ENCODE measurements around the gene CST7.
A peak's percentile ranks its signal among the peaks of the same experiment; 100 is the strongest.

The CST7 gene

DNA sequence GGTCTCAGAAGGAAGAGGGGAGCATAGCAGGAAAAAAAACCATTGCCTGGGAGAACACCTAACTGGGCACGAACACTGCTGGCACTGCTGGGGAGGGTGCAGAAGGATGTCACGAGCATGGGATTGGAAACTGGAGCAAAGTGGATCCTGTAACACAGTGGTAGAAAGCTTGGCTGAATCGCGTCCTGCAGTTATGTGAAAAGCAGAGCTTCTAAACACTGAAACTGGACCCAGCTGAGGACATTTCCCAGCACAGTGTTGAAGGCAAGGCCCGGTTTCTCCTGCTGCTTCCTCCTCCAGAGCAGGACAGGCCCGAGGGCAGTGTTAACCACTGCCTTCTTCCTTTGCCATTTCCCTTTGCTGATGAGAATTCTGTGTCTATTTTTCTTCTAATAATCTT, 36.7 kb downstream of the CST7 start:
- DNase-seq = no peak
- ChIA-PET CTCF (interaction anchor here (1.0 kb wide), 1 partner anchor 31 kb away, joined by 3 read pairs; no protein-coding TSS in a partner anchor), POLR2A (no interaction called here)
- Histone ChIP-seq H3K27ac (ENCODE audit: insufficient read depth in 1 of 2, low read depth in 1 of 2, low read length in 2 of 2, poor library complexity in 1 of 2, severe bottlenecking in 2 of 2) (no peak overlapping the region), H3K27me3 (replicated peaks in 2 of 5; ENCODE audit: control insufficient read depth in 4 of 5, insufficient read depth in 5 of 5, low read length in 4 of 5) (no peaks in the 10 kb centered on the region), H3K9me3 (ENCODE audit: control extremely low read depth in 1 of 5, control insufficient read depth in 4 of 5, insufficient read depth in 2 of 5, low read depth in 1 of 5, low read length in 4 of 5) (no peaks in the 10 kb centered on the region), H3K36me3 (ENCODE audit: control insufficient read depth in 4 of 4, insufficient read depth in 4 of 4, low read length in 3 of 4) (peaks cover 0 to 35% (median 7%) of the 10 kb centered on the region in 4 experiments), H3K4me1 (ENCODE audit: control extremely low read depth in 1 of 4, control insufficient read depth in 4 of 4, insufficient read depth in 4 of 4, low read length in 3 of 4) (peaks cover 2 to 54% (median 33%) of the 10 kb centered on the region in 4 experiments), H3K4me3 (ENCODE audit: control insufficient read depth in 1 of 7, extremely low read depth in 1 of 7, insufficient read depth in 4 of 7, low read depth in 2 of 7, low read length in 6 of 7) (no peak overlapping the region)
- WGBS (ENCODE audit: insufficient coverage) = 62% methylated on average over 6 of the region's 6 CpGs

- POLR2A ChIA-PET = no interaction called here
- 98% methylated on average over 6 of the region's 7 CpGs for WGBS (ENCODE audit: insufficient coverage)
These were observed 37.5 kb downstream of the CST7 start for GRCh38 chr20:24986436-24987015.

DNA sequence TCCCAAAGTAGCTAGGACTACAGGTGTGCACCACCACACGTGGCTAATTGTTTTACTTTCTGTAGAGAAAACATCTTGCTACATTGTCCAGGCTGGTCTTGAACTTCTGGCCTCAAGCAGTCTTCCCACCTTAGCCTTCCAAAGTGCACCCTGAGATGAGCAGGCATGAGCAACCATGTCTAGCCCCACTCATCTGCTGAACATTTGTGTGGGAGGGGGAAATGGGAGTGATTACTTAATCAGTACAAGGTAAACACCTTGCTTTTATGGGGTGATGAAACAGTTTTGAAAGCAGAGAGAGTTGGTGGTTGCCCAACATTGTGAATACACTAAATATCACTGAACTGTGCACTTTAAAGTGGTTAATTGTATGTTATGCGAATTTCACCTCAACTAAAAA, 38.2 kb downstream of the CST7 start:
- H3K4me1 ChIP-seq (ENCODE audit: control extremely low read depth in 1 of 4, control insufficient read depth in 4 of 4, insufficient read depth in 4 of 4, low read length in 3 of 4) = peaks cover 2 to 55% (median 32%) of the 10 kb centered on the region in 4 experiments
- no peaks in the 10 kb centered on the region for H3K27me3 ChIP-seq (replicated peaks in 2 of 5; ENCODE audit: control insufficient read depth in 4 of 5, insufficient read depth in 5 of 5, low read length in 4 of 5)
- POLR2A ChIA-PET = no interaction called here
- WGBS (ENCODE audit: insufficient coverage) = 86% methylated on average over 1 of the region's 2 CpGs
- DNase-seq = no peak
- no peaks in the 10 kb centered on the region for H3K9me3 ChIP-seq (ENCODE audit: control extremely low read depth in 1 of 5, control insufficient read depth in 4 of 5, insufficient read depth in 2 of 5, low read depth in 1 of 5, low read length in 4 of 5)
- CTCF ChIA-PET = no interaction called here
- H3K36me3 ChIP-seq (ENCODE audit: control insufficient read depth in 4 of 4, insufficient read depth in 4 of 4, low read length in 3 of 4) = peaks cover 0 to 24% (median 5%) of the 10 kb centered on the region in 4 experiments
- H3K27ac ChIP-seq (ENCODE audit: insufficient read depth in 1 of 2, low read depth in 1 of 2, low read length in 2 of 2, poor library complexity in 1 of 2, severe bottlenecking in 2 of 2) = no peak overlapping the region
- peak overlapping the region in 1 of 7 experiments; percentile 38 for H3K4me3 ChIP-seq (ENCODE audit: control insufficient read depth in 1 of 7, extremely low read depth in 1 of 7, insufficient read depth in 4 of 7, low read depth in 2 of 7, low read length in 6 of 7)

More at GRCh38 chr20:24986436-24987015, 37.5 kb downstream of the CST7 start:
- no peaks in the 10 kb centered on the region for H3K27me3 ChIP-seq (replicated peaks in 2 of 5; ENCODE audit: control insufficient read depth in 4 of 5, insufficient read depth in 5 of 5, low read length in 4 of 5)
- H3K9me3 ChIP-seq (ENCODE audit: control extremely low read depth in 1 of 5, control insufficient read depth in 4 of 5, insufficient read depth in 2 of 5, low read depth in 1 of 5, low read length in 4 of 5) = no peaks in the 10 kb centered on the region
- CTCF ChIA-PET = no interaction called here
- H3K36me3 ChIP-seq (ENCODE audit: control insufficient read depth in 4 of 4, insufficient read depth in 4 of 4, low read length in 3 of 4) = peaks cover 0 to 28% (median 5%) of the 10 kb centered on the region in 4 experiments
- H3K4me3 ChIP-seq (ENCODE audit: control insufficient read depth in 1 of 7, extremely low read depth in 1 of 7, insufficient read depth in 4 of 7, low read depth in 2 of 7, low read length in 6 of 7) = no peak overlapping the region
- H3K27ac ChIP-seq (ENCODE audit: insufficient read depth in 1 of 2, low read depth in 1 of 2, low read length in 2 of 2, poor library complexity in 1 of 2, severe bottlenecking in 2 of 2) = no peak overlapping the region
- peaks cover 2 to 54% (median 33%) of the 10 kb centered on the region in 4 experiments for H3K4me1 ChIP-seq (ENCODE audit: control extremely low read depth in 1 of 4, control insufficient read depth in 4 of 4, insufficient read depth in 4 of 4, low read length in 3 of 4)
- no peak for DNase-seq

- peaks cover 2 to 57% (median 35%) of the 10 kb centered on the region in 4 experiments for H3K4me1 ChIP-seq (ENCODE audit: control extremely low read depth in 1 of 4, control insufficient read depth in 4 of 4, insufficient read depth in 4 of 4, low read length in 3 of 4)
- peaks cover 0 to 17% (median 4%) of the 10 kb centered on the region in 4 experiments for H3K36me3 ChIP-seq (ENCODE audit: control insufficient read depth in 4 of 4, insufficient read depth in 4 of 4, low read length in 3 of 4)
- WGBS (ENCODE audit: insufficient coverage) = 97% methylated on average over 3 of the region's 7 CpGs
- DNase-seq = no peak
- H3K4me3 ChIP-seq (ENCODE audit: control insufficient read depth in 1 of 7, extremely low read depth in 1 of 7, insufficient read depth in 4 of 7, low read depth in 2 of 7, low read length in 6 of 7) = peak overlapping the region in 1 of 7 experiments; percentile 4
- ChIA-PET CTCF (interaction anchor here (0.8 kb wide), 1 partner anchor 24 kb away, joined by 3 read pairs; no protein-coding TSS in a partner anchor), POLR2A (interaction anchor here (0.6 kb wide), 1 partner anchor 277 kb away, joined by 5 read pairs; no protein-coding TSS in a partner anchor)
- H3K27ac ChIP-seq (ENCODE audit: insufficient read depth in 1 of 2, low read depth in 1 of 2, low read length in 2 of 2, poor library complexity in 1 of 2, severe bottlenecking in 2 of 2) = no peak overlapping the region
- no peaks in the 10 kb centered on the region for H3K27me3 ChIP-seq (replicated peaks in 2 of 5; ENCODE audit: control insufficient read depth in 4 of 5, insufficient read depth in 5 of 5, low read length in 4 of 5)
- H3K9me3 ChIP-seq (ENCODE audit: control extremely low read depth in 1 of 5, control insufficient read depth in 4 of 5, insufficient read depth in 2 of 5, low read depth in 1 of 5, low read length in 4 of 5) = no peaks in the 10 kb centered on the region
These were observed 39.1 kb downstream of the CST7 start for GRCh38 chr20:24987873-24988835.

- no peak overlapping the region for H3K4me3 ChIP-seq (ENCODE audit: control insufficient read depth in 1 of 7, extremely low read depth in 1 of 7, insufficient read depth in 4 of 7, low read depth in 2 of 7, low read length in 6 of 7)
- no peaks in the 10 kb centered on the region for H3K27me3 ChIP-seq (replicated peaks in 2 of 5; ENCODE audit: control insufficient read depth in 4 of 5, insufficient read depth in 5 of 5, low read length in 4 of 5)
- 97% methylated on average over 3 of the region's 3 CpGs for WGBS (ENCODE audit: insufficient coverage)
- no peak overlapping the region for H3K27ac ChIP-seq (ENCODE audit: insufficient read depth in 1 of 2, low read depth in 1 of 2, low read length in 2 of 2, poor library complexity in 1 of 2, severe bottlenecking in 2 of 2)
- ChIA-PET POLR2A (no interaction called here), CTCF (interaction anchor here (1.4 kb wide), 1 partner anchor 9 kb away, joined by 3 read pairs; no protein-coding TSS in a partner anchor)
- DNase-seq = no peak
- H3K36me3 ChIP-seq (ENCODE audit: control insufficient read depth in 4 of 4, insufficient read depth in 4 of 4, low read length in 3 of 4) = peaks cover 0 to 17% (median 0%) of the 10 kb centered on the region in 4 experiments
- H3K4me1 ChIP-seq (ENCODE audit: control extremely low read depth in 1 of 4, control insufficient read depth in 4 of 4, insufficient read depth in 4 of 4, low read length in 3 of 4) = peaks cover 2 to 64% (median 42%) of the 10 kb centered on the region in 4 experiments
- no peaks in the 10 kb centered on the region for H3K9me3 ChIP-seq (ENCODE audit: control extremely low read depth in 1 of 5, control insufficient read depth in 4 of 5, insufficient read depth in 2 of 5, low read depth in 1 of 5, low read length in 4 of 5)
These were observed 40.1 kb downstream of the CST7 start for GRCh38 chr20:24989162-24989561.

- Histone ChIP-seq H3K4me3 (ENCODE audit: control insufficient read depth in 1 of 7, extremely low read depth in 1 of 7, insufficient read depth in 4 of 7, low read depth in 2 of 7, low read length in 6 of 7) (peak overlapping the region in 3 of 7 experiments; percentile 11 to 91 (median 48)), H3K4me1 (ENCODE audit: control extremely low read depth in 1 of 4, control insufficient read depth in 4 of 4, insufficient read depth in 4 of 4, low read length in 3 of 4) (peaks cover 2 to 51% (median 38%) of the 10 kb centered on the region in 4 experiments), H3K36me3 (ENCODE audit: control insufficient read depth in 4 of 4, insufficient read depth in 4 of 4, low read length in 3 of 4) (peaks cover 0 to 17% (median 0%) of the 10 kb centered on the region in 4 experiments), H3K27me3 (replicated peaks in 2 of 5; ENCODE audit: control insufficient read depth in 4 of 5, insufficient read depth in 5 of 5, low read length in 4 of 5) (no peaks in the 10 kb centered on the region), H3K9me3 (ENCODE audit: control extremely low read depth in 1 of 5, control insufficient read depth in 4 of 5, insufficient read depth in 2 of 5, low read depth in 1 of 5, low read length in 4 of 5) (no peaks in the 10 kb centered on the region), H3K27ac (ENCODE audit: insufficient read depth in 1 of 2, low read depth in 1 of 2, low read length in 2 of 2, poor library complexity in 1 of 2, severe bottlenecking in 2 of 2) (no peak overlapping the region)
- CTCF ChIA-PET = interaction anchor here (0.6 to 1.6 kb wide), 2 partner anchors 60 to 72 kb away, joined by 3 read pairs; no protein-coding TSS in a partner anchor
- WGBS (ENCODE audit: insufficient coverage) = 100% methylated on average over 1 of the region's 2 CpGs
- POLR2A ChIA-PET = no interaction called here
- DNase-seq = no peak
These were observed 41.8 kb downstream of the CST7 start for GRCh38 chr20:24990810-24991252.

Measured in common myeloid progenitor, CD34-positive (primary cell).